ENCODE data around the gene MED4. TPM values are rescaled to one million over a fixed set of nuclear protein-coding genes. Genes with fewer than 3 reads are reported as not detected.

MED4 gene
- total RNA-seq, 4 donors from 2014 or later: 27.4 to 42.9 (median 35.0) TPM

DNA sequence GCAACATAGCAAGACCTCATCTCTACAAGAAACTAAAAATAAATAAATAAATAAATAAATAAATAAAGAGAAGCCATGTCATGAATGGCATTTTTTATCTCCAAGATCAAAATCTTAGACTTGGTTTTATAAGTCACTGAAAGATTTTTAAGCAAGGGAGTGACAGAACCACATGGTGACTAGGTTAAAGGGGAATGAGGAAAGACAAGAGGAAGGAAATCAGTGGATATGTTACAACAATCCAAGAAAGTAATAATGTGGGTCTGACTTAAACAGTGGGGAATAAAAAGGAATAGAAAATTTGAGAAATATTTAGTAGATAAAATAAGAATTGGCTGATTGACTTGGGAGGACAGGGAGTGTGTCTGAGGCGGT lies 18.8 kb upstream of the MED4 start:
- TF ChIP-seq, protein P1, sequence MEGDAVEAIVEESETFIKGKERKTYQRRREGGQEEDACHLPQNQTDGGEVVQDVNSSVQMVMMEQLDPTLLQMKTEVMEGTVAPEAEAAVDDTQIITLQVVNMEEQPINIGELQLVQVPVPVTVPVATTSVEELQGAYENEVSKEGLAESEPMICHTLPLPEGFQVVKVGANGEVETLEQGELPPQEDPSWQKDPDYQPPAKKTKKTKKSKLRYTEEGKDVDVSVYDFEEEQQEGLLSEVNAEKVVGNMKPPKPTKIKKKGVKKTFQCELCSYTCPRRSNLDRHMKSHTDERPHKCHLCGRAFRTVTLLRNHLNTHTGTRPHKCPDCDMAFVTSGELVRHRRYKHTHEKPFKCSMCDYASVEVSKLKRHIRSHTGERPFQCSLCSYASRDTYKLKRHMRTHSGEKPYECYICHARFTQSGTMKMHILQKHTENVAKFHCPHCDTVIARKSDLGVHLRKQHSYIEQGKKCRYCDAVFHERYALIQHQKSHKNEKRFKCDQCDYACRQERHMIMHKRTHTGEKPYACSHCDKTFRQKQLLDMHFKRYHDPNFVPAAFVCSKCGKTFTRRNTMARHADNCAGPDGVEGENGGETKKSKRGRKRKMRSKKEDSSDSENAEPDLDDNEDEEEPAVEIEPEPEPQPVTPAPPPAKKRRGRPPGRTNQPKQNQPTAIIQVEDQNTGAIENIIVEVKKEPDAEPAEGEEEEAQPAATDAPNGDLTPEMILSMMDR (IDR thresholded peaks at IDR 0.05): no peak
- DNase-seq (ENCODE audit: low spot score) (no peak), ATAC-seq (ENCODE audit: low FRiP score) (no peak)

DNA sequence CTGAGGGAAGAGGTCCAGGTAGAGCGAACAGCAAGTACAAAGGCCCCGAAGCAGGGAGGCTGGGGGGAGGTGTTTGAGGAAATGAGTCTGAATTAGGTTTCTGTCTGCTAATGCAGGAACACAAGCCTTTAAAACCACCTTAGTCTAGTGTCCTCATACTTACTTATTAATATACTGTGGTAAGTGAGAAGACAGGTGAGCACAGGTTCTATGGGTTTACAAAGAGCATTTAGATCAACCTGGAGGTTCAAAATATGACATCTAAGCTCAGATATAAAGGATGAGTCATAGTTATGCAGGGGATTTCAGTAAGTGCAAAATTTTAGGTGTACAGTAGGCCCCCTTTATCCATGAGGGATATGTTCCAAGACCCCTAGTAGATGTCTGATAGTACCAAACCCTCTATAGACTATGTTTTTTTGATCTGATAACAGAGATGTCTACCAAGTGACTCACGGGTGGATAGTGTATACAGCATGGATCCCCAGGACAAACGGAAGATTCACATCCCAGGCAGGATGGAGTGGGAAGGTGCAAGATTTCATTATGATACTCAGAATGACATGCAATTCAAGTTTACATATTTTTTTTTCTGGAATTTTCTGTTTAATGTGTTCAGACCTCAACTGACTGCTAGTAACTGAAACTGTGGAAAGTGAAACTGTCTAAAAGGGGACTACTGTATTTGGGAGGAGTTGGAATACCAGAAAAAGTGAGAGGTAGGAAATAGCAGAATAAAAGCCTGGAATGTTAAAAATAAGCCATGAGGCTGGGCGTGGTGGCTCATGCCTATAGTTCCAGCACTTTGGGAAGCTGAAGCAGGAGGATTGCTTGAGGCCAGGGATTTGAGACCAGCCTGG lies 18.2 kb upstream of the MED4 start:
- TF ChIP-seq, protein P1 (IDR thresholded peaks at IDR 0.05): no peak
- no peak for ATAC-seq (ENCODE audit: low FRiP score)
- DNase-seq (ENCODE audit: low spot score): no peak

DNA sequence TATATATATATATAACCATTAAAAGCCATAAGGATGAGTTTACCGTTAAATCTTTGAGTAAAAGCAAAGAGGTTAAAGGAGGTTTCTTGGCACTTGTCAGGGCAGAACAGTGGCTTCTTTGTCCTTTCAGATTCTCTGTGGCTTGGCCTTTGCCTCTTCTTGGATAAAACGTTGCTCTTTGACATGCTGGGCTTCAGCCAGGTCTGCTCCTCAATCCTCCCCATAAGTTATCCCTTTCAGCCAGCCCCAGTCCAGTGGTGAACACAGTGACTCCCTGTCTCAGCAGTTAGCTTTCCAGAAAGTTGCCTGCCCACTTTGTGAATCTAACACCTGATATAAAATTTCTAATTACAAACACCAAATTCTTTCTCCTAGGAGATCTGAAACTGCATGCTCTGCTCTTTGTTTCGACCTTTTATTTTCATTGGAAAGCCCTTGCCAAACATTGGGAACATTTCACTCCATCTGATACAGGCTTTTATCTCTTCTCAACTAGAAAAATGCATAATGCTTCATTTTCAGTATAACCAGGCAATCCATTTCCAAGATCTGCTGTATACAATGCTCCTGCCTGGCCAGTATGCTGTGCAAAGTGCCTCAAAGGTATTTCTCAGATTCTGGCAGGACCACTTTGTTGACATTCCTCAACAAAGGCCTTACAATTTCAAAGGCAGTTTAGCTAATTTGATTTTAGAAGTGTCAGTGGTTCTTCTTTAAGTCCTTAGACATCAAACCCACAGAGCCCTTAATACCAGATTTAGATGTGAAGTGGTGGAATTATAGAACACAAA lies 16.2 kb upstream of the MED4 start:
- no peak for DNase-seq (ENCODE audit: low spot score)
- TF ChIP-seq, protein P1 (IDR thresholded peaks at IDR 0.05): no peak

DNA sequence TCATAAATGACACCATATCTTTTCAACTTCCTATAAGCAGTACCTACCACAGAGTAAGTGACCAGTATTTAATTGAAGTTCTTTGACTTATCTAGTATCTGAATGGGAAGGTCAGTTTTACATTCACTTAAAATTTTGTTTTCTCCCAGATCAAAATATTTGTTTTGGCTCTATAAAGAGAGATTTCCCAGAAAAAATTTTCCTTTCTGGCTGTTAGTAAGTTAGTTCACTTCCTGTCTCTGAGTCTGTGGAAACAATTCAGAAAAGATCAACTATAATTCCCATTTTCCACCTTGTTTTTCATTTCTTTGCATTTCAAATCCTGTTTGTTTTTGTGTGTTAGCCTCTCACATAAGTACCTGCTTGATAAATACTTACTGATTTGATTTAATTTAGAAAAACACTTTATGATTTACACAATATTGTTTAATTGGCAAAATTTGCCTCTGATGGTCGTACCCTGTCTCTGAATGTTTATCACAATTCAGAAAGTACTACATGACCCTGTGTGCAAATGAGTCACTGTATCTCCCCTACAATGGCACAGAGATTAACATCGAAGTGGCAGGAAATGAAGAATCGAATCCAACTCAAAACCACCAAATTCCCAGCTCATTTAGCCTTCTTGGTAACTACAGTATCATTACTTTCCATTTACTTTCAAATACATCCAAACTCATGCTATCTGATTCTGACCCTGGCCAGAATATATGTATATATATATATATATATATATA lies 15.4 kb upstream of the MED4 start:
- TF ChIP-seq, protein P1 (IDR thresholded peaks at IDR 0.05): no peak
- DNase-seq (ENCODE audit: low spot score) (no peak), ATAC-seq (ENCODE audit: low FRiP score) (no peak)

More for the DNA sequence above, 16.2 kb upstream of the MED4 start:
- ATAC-seq (ENCODE audit: low FRiP score): no peak

DNA sequence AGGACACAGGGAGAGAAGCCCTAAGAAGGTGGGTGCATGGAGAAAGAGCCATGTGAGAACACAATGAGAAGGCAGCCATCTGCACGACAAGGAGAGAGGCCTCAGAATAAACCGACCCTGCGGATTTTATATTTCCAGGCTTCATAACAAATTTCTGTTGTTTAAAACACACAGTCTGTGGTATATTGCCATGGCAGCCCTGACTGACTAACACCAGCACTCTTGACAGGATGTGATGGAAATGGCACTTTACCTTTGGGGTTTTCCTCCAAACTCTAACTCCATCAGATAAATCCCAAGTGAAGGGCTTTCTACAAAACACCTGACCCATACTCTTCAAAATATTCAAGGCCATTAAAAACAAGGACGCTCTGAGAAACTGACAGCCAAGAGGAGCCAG lies 13.2 kb upstream of the MED4 start:
- DNase-seq (ENCODE audit: low spot score): no peak
- ATAC-seq (ENCODE audit: low FRiP score): no peak
- TF ChIP-seq, protein P1 (IDR thresholded peaks at IDR 0.05): no peak

DNA sequence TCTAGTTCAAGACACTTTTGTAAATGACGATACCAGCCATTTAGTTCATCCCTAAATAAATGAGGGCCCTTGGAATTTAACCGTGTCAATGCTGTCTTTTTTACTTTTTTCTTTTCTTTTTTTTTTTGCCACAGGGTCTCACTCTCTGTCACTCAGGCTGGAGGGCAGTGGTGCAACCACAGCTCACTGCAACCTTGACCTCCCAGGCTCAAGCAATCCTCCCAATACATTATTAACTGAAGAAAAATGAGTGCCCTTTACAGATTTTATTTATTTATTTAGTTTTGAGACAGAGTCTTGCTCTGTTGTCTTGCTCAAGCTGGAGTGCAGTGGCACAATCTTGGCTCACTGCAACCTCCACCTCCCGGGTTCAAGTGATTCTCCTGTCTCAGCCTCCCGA lies 2.9 kb upstream of the MED4 start:
- DNase-seq (ENCODE audit: low spot score): no peak
- TF ChIP-seq, protein P1 (IDR thresholded peaks at IDR 0.05): no peak
- no peak for ATAC-seq (ENCODE audit: low FRiP score)

All from omental fat pad (tissue), 4 donors.